ENCODE data around the gene KIAA0825. TPM values are rescaled to one million over a fixed set of nuclear protein-coding genes. Genes with fewer than 3 reads are reported as not detected.

Gene KIAA0825
- polyA plus RNA-seq, 1 of the 3 experiments (the other 2 are of a cell fraction), result 0.61 TPM

DNA sequence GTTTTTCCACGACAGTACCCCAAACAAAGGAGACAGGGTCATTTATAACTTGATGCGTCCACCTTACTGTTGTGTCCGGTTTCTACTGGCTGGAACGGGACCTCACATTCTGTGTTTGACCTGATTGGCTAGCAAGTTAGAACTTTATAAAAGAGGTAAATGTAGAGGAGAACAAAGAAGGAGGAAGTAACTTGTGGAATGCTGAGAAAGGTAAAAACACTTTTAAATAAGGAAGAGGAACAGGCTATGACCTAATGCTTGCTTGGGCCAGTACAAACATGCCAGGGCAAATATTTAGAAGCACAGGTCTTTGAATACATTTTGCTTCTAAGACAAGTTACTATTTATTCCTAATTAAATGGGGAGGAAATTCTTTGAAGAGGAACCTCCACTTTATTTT, 251.6 kb downstream of the KIAA0825 start (continued):
- TF ChIP-seq PBX3 (IDR thresholded peaks at IDR 0.05) (no peak), YY1 (IDR thresholded peaks at IDR 0.05; ENCODE audit: low read depth) (no peak), POLR2AphosphoS5 (IDR thresholded peaks at IDR 0.05; ENCODE audit: low read depth, low read length) (no peak)

DNA sequence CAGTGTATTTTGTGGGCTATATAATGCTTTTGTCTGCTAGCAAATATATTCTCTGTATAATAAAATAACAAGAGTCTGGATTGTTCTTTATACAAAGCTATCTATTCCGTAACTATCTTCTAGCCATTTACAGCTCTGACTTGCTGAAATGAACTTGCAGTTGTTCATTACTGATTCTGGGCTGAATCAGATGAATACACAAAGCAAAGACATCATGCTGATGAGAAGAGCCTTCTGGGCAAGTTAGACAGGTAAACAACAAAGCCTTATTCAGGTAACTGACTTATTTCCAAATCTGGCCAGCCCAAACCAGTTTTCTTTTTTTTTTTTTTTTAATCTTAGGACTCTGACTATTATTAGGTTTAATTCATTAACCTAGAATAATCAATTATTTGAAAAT, 255.5 kb downstream of the KIAA0825 start:
- no peaks in the 10 kb centered on the region for H3F3A ChIP-seq (replicated peaks; ENCODE audit: insufficient read depth)
- H3K9me3 ChIP-seq, result no peaks in the 10 kb centered on the region
- no peak overlapping the region for H3K9ac ChIP-seq
- 0 out of 2 replicates have a peak, but pooled peaks cover 3% of the 10 kb centered on the region for H3K9me2 ChIP-seq
- no peak for DNase-seq
- H3K4me3 ChIP-seq (ENCODE audit: low read depth in 2 of 2, low read length in 1 of 2), result no peak overlapping the region
- no peaks in the 10 kb centered on the region for H3K36me3 ChIP-seq (replicated peaks in 1 of 2; ENCODE audit: control insufficient read depth in 1 of 2, insufficient read depth in 2 of 2, low read length in 1 of 2)
- ChIA-PET CTCF (no interaction called here), POLR2A (no interaction called here)
- peaks cover 0 to 2% of the 10 kb centered on the region in 2 experiments; a peak in 2 of 4 replicates for H3K4me1 ChIP-seq (ENCODE audit: control insufficient read depth in 1 of 2, insufficient read depth in 2 of 2, low read depth in 1 of 2, low read length in 1 of 2)
- H3K27me3 ChIP-seq (ENCODE audit: insufficient read depth), result no peaks in the 10 kb centered on the region
- WGBS (ENCODE audit: low lambda C conversion rate), result 73% methylated on average over 1 of the region's 1 CpG
- no peak overlapping the region for H3K27ac ChIP-seq (ENCODE audit: low read depth in 2 of 2, low read length in 1 of 2)
- H4K20me1 ChIP-seq (ENCODE audit: insufficient read depth), result no peaks in the 10 kb centered on the region
- no peak overlapping the region for H3K4me2 ChIP-seq
- H3K79me2 ChIP-seq (ENCODE audit: insufficient read depth), result no peaks in the 10 kb centered on the region
- H2AFZ ChIP-seq (ENCODE audit: low read depth), result no peak overlapping the region
- no peak for TF ChIP-seq ZBTB33 (IDR thresholded peaks at IDR 0.05; ENCODE audit: borderline replicate concordance, low read depth)
- TF ChIP-seq EP300 (IDR thresholded peaks at IDR 0.05; ENCODE audit: borderline replicate concordance in 1 of 2, low read depth in 1 of 2, low read length in 1 of 2), result no peak
- TF ChIP-seq REST (IDR thresholded peaks at IDR 0.05; ENCODE audit: low read depth, low read length), result no peak
- no peak for TF ChIP-seq FOXJ3 (CRISPR knock-in tag; IDR thresholded peaks at IDR 0.05)
- TF ChIP-seq, protein P1, sequence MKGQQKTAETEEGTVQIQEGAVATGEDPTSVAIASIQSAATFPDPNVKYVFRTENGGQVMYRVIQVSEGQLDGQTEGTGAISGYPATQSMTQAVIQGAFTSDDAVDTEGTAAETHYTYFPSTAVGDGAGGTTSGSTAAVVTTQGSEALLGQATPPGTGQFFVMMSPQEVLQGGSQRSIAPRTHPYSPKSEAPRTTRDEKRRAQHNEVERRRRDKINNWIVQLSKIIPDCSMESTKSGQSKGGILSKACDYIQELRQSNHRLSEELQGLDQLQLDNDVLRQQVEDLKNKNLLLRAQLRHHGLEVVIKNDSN (IDR thresholded peaks at IDR 0.05; ENCODE audit: borderline replicate concordance, low read depth), result no peak
- no peak for TF ChIP-seq EZH2phosphoT487 (IDR thresholded peaks at IDR 0.05; ENCODE audit: borderline replicate concordance, low read depth)
- TF ChIP-seq ELF1 (IDR thresholded peaks at IDR 0.05), result no peak
- no peak for TF ChIP-seq PBX3 (IDR thresholded peaks at IDR 0.05)
- no peak for TF ChIP-seq RAD21 (IDR thresholded peaks at IDR 0.05; ENCODE audit: low read length)
- TF ChIP-seq RCOR1 (IDR thresholded peaks at IDR 0.05; ENCODE audit: low read length), result no peak
- TF ChIP-seq POLR2AphosphoS5 (IDR thresholded peaks at IDR 0.05; ENCODE audit: low read depth, low read length), result no peak
- TF ChIP-seq YY1 (IDR thresholded peaks at IDR 0.05; ENCODE audit: low read depth), result no peak
